ENCODE data around the gene APOO.

Gene APOO

GRCh38 chrX:23907498-23908218 lies at the start of gene APOO, which contains the start of gene CXorf58:
Gene APOO (minus strand): TSS chrX:23907938. CDS start chrX:23907702, 236 bp downstream.
Gene CXorf58 (plus strand): TSS chrX:23908006. CDS start chrX:23910303, 2,297 bp downstream.
- peak; percentile 83 for DNase-seq
- in situ Hi-C loops (cut with HindIII; ENCODE audit: low pct_ligation_motif_present, low pct_unique_long_range_greater_than_20kb, low sequenced_read_pairs) = loop anchor here (10.0 kb wide), 1 partner anchor 203 kb away; no protein-coding TSS in a partner anchor

- no peak for DNase-seq
- in situ Hi-C loops (cut with HindIII; ENCODE audit: low pct_ligation_motif_present, low pct_unique_long_range_greater_than_20kb, low sequenced_read_pairs) = no loop called here
Observed at GRCh38 chrX:23954396-23954795, 46.7 kb upstream of the APOO start.

- in situ Hi-C loops (cut with HindIII; ENCODE audit: low pct_ligation_motif_present, low pct_unique_long_range_greater_than_20kb, low sequenced_read_pairs) = no loop called here
Observed at GRCh38 chrX:23953908-23954269, 46.2 kb upstream of the APOO start.

GRCh38 chrX:23952984-23953907 lies 45.5 kb upstream of the APOO start:
- DNase-seq = no peak
- in situ Hi-C loops (cut with HindIII; ENCODE audit: low pct_ligation_motif_present, low pct_unique_long_range_greater_than_20kb, low sequenced_read_pairs) = no loop called here

More at GRCh38 chrX:23953908-23954269, 46.2 kb upstream of the APOO start:
- no peak for DNase-seq

- in situ Hi-C loops (cut with HindIII; ENCODE audit: low pct_ligation_motif_present, low pct_unique_long_range_greater_than_20kb, low sequenced_read_pairs) = no loop called here
- no peak for DNase-seq
Observed at GRCh38 chrX:23952391-23952790, 44.7 kb upstream of the APOO start.

GRCh38 chrX:23945206-23945605 lies 37.5 kb upstream of the APOO start:
- in situ Hi-C loops (cut with HindIII; ENCODE audit: low pct_ligation_motif_present, low pct_unique_long_range_greater_than_20kb, low sequenced_read_pairs) = no loop called here
- no peak for DNase-seq

GRCh38 chrX:23944234-23944633 lies 36.5 kb upstream of the APOO start:
- DNase-seq = no peak
- in situ Hi-C loops (cut with HindIII; ENCODE audit: low pct_ligation_motif_present, low pct_unique_long_range_greater_than_20kb, low sequenced_read_pairs) = no loop called here

- DNase-seq = no peak
- in situ Hi-C loops (cut with HindIII; ENCODE audit: low pct_ligation_motif_present, low pct_unique_long_range_greater_than_20kb, low sequenced_read_pairs) = no loop called here
Observed at GRCh38 chrX:23939203-23939602, 31.5 kb upstream of the APOO start.

GRCh38 chrX:23938690-23939089 lies 31.0 kb upstream of the APOO start:
- DNase-seq = no peak
- in situ Hi-C loops (cut with HindIII; ENCODE audit: low pct_ligation_motif_present, low pct_unique_long_range_greater_than_20kb, low sequenced_read_pairs) = no loop called here

GRCh38 chrX:23937100-23937499 lies 29.4 kb upstream of the APOO start:
- in situ Hi-C loops (cut with HindIII; ENCODE audit: low pct_ligation_motif_present, low pct_unique_long_range_greater_than_20kb, low sequenced_read_pairs) = no loop called here
- no peak for DNase-seq

- DNase-seq = no peak
- in situ Hi-C loops (cut with HindIII; ENCODE audit: low pct_ligation_motif_present, low pct_unique_long_range_greater_than_20kb, low sequenced_read_pairs) = no loop called here
Observed at GRCh38 chrX:23936180-23936579, 28.4 kb upstream of the APOO start.

GRCh38 chrX:23935106-23935505 lies 27.4 kb upstream of the APOO start:
- in situ Hi-C loops (cut with HindIII; ENCODE audit: low pct_ligation_motif_present, low pct_unique_long_range_greater_than_20kb, low sequenced_read_pairs) = no loop called here
- no peak for DNase-seq

GRCh38 chrX:23932046-23932445 lies 24.3 kb upstream of the APOO start:
- DNase-seq = no peak
- in situ Hi-C loops (cut with HindIII; ENCODE audit: low pct_ligation_motif_present, low pct_unique_long_range_greater_than_20kb, low sequenced_read_pairs) = no loop called here

GRCh38 chrX:23930894-23931604 lies 23.3 kb upstream of the APOO start:
- in situ Hi-C loops (cut with HindIII; ENCODE audit: low pct_ligation_motif_present, low pct_unique_long_range_greater_than_20kb, low sequenced_read_pairs) = no loop called here
- no peak for DNase-seq

- no peak for DNase-seq
- in situ Hi-C loops (cut with HindIII; ENCODE audit: low pct_ligation_motif_present, low pct_unique_long_range_greater_than_20kb, low sequenced_read_pairs) = no loop called here
Observed at GRCh38 chrX:23926015-23926414, 18.3 kb upstream of the APOO start.

- in situ Hi-C loops (cut with HindIII; ENCODE audit: low pct_ligation_motif_present, low pct_unique_long_range_greater_than_20kb, low sequenced_read_pairs) = no loop called here
- DNase-seq = no peak
Observed at GRCh38 chrX:23919706-23920320, 12.1 kb upstream of the APOO start.

GRCh38 chrX:23919148-23919547 lies 11.4 kb upstream of the APOO start:
- in situ Hi-C loops (cut with HindIII; ENCODE audit: low pct_ligation_motif_present, low pct_unique_long_range_greater_than_20kb, low sequenced_read_pairs) = no loop called here
- DNase-seq = no peak

GRCh38 chrX:23911126-23911835 lies 3.5 kb upstream of the APOO start:
- no peak for DNase-seq
- in situ Hi-C loops (cut with HindIII; ENCODE audit: low pct_ligation_motif_present, low pct_unique_long_range_greater_than_20kb, low sequenced_read_pairs) = no loop called here

Data from ACHN (cell line).